Adrenal gland (tissue), 12 donors: ENCODE data around the gene RCAN1. TPM values are rescaled to one million over a fixed set of nuclear protein-coding genes. Genes with fewer than 3 reads are reported as not detected.

Experiments used
- DNase-seq, 7 donors: peaks; one replicate each; pipeline ENCODE4 v3.0.0-alpha.2; 2019 to 2020
- H3K27ac ChIP-seq, 5 donors: fragments of 200-600 bp; sonication (generic) in 4 of 5; 1 replicate in 3 of 5; 2 replicates in 2 of 5; pipeline versions ENCODE4 v1.5.1 to v1.8.0; 2016 to 2020; ENCODE audit warnings: mild to moderate bottlenecking in 1 of 5
- H3K27me3 ChIP-seq: fragments of 200-600 bp; 2 replicates; pipeline ENCODE4 v1.8.0; 2021
- H3K36me3 ChIP-seq, 2 donors: fragments of 200-600 bp; replicated peaks in 1 of 2; 1 replicate in 1 of 2; 2 replicates in 1 of 2; pipeline versions ENCODE4 v1.5.1 to v1.8.0; 2018 to 2022
- H3K4me1 ChIP-seq, 2 donors: fragments of 200-600 bp; replicated peaks in 1 of 2; 1 replicate in 1 of 2; 2 replicates in 1 of 2; pipeline versions ENCODE4 v1.5.1 to v1.8.0; 2018 to 2021
- H3K4me3 ChIP-seq, 4 donors: fragments of 200-600 bp; sonication (generic) in 3 of 4; one replicate each; pipeline ENCODE4 v1.5.1; 2016 to 2018
- H3K9me3 ChIP-seq, 3 donors: fragments of 200-600 bp; sonication (generic) in 1 of 3; replicated peaks in 1 of 3; 1 replicate in 2 of 3; 2 replicates in 1 of 3; pipeline versions ENCODE4 v1.5.1 to v1.8.0; 2016 to 2021
- POLR2A ChIP-seq, 2 donors: fragments of 450-650 bp; IDR thresholded peaks; one replicate each; pipeline ENCODE4 v1.6.1; 2017; ENCODE audit warnings: antibody characterized with exemption in 2 of 2, mild to moderate bottlenecking in 2 of 2, moderate library complexity in 1 of 2
- WGBS, 4 donors: extraction: QIAGEN DNeasy Blood & Tissue Kit in 2 of 4; methylation state at CpG; one replicate each; pipeline versions ENCODE4 v1.1.5 to v1.1.7; 2013 to 2017; 5-methylcytosine and 5-hydroxymethylcytosine counted together
- intact Hi-C, 2 donors: fragments of 100-400 bp; cut with DNase I; formaldehyde crosslinking; loops; one replicate each; pipeline versions ENCODE4 v1.14.1 to v1.15.0; 2022 to 2023
- polyA plus RNA-seq, 3 donors: library from polyadenylated mRNA; stranded (reverse); fragments of 200-250 nt in 2 of 3; fragments of 350-450 nt in 1 of 3; fragmentation: Illumina TruSeq in 1 of 3; extraction: RNeasy Lipid Tissue Mini Kit (QIAGEN cat#74804) in 1 of 3; gene quantifications; one replicate each; pipeline ENCODE4 v1.2.3, GENCODE V29; 2013 to 2014
- total RNA-seq, 9 donors: library from RNA; depleted of rRNA in 4 of 9; stranded (reverse); fragments of >200 nt in 4 of 9; fragments of 120-200 nt in 1 of 9; fragmentation: NEBNext Ultra II Directional in 1 of 9; extraction: Animal tissue kit (Norgen Biotek cat#: 25700) in 1 of 9; gene quantifications; one replicate each; pipeline versions ENCODE4 v1.1.0 to v1.2.4, GENCODE V29; 2013 to 2023
- TF ChIP-seq, protein P1 (sequence below), 6 experiments: fragments of 450-650 bp in 4 of 6; fragments of 200-600 bp in 2 of 6; sonication (generic) in 1 of 6; IDR thresholded peaks; 1 replicate in 5 of 6; 2 replicates in 1 of 6; pipeline versions ENCODE4 v1.5.1 to v1.8.0; 2016 to 2021; ENCODE audit warnings: antibody characterized with exemption in 6 of 6, mild to moderate bottlenecking in 2 of 6, moderate library complexity in 1 of 6
- donor health status: healthy with polysubstance abuse.
- donor health status: Bipolar disorder and iron deficiency.
- donor health status: DM: yes; HTN: yes; CAD: no.
- donor health status: DM: no; HTN: no; CAD: no.
- donor health status: DM: no; HTN: no; CAD: no.
- donor health status: DM: yes; HTN: yes; CAD: no.

RCAN1 gene
- total and polyA plus RNA-seq, 12 donors, result 11.5 to 74.4 (median 23.4) TPM

DNA sequence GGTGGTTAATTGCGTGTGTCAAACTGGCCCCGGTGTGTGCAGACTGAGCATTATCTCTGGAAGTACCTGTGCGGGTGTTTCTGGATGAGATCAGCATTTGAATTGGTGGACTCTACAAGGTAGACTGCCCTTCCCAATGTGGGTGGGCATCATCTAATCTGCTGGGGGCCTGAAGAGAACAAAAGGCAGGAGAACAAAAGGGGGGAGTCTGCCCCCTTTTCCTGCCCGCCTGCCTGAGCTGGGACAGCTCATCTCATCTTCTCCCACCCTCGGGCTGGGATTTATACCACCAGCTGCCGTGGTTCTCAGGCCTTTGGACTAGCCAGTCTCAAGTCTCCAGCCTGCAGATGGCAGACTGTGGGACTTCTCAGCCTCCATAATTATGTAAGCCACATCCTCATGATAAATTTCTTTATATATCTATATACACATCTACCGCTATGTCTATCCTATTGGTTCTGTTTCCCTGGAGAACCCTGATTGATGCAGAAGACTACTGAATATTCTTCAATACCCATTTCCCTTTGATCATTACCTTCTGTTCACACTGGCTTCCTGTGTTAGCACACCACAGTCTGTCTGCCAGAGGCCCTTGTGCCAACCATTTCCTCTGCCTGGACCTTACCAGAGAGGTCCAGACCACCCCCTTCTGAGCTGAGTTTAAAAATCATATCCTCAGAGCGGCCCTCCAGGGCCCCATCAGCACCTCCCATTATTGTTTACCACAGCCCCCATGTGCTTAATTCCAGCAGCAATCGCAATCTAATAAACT is 25.2 kb downstream of the RCAN1 start:
- intact Hi-C loops, result no loop called here
- DNase-seq, result no peak
- H3K9me3 ChIP-seq, result peaks cover 0 to 8% (median 0%) of the 10 kb centered on the region in 3 donors
- H3K4me3 ChIP-seq, result no peak overlapping the region
- H3K27me3 ChIP-seq, result no peaks in the 10 kb centered on the region
- no peaks in the 10 kb centered on the region for H3K36me3 ChIP-seq
- H3K27ac ChIP-seq, result no peak overlapping the region
- TF ChIP-seq, protein P1, sequence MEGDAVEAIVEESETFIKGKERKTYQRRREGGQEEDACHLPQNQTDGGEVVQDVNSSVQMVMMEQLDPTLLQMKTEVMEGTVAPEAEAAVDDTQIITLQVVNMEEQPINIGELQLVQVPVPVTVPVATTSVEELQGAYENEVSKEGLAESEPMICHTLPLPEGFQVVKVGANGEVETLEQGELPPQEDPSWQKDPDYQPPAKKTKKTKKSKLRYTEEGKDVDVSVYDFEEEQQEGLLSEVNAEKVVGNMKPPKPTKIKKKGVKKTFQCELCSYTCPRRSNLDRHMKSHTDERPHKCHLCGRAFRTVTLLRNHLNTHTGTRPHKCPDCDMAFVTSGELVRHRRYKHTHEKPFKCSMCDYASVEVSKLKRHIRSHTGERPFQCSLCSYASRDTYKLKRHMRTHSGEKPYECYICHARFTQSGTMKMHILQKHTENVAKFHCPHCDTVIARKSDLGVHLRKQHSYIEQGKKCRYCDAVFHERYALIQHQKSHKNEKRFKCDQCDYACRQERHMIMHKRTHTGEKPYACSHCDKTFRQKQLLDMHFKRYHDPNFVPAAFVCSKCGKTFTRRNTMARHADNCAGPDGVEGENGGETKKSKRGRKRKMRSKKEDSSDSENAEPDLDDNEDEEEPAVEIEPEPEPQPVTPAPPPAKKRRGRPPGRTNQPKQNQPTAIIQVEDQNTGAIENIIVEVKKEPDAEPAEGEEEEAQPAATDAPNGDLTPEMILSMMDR (IDR thresholded peaks at IDR 0.05), result no peak
- no peak for TF ChIP-seq POLR2A (IDR thresholded peaks at IDR 0.05)
- WGBS, 4 donors, result 89 to 94% (median 94%) methylated on average over 9 of the region's 9 CpGs
- peaks cover 8 to 14% of the 10 kb centered on the region in 2 donors for H3K4me1 ChIP-seq

DNA sequence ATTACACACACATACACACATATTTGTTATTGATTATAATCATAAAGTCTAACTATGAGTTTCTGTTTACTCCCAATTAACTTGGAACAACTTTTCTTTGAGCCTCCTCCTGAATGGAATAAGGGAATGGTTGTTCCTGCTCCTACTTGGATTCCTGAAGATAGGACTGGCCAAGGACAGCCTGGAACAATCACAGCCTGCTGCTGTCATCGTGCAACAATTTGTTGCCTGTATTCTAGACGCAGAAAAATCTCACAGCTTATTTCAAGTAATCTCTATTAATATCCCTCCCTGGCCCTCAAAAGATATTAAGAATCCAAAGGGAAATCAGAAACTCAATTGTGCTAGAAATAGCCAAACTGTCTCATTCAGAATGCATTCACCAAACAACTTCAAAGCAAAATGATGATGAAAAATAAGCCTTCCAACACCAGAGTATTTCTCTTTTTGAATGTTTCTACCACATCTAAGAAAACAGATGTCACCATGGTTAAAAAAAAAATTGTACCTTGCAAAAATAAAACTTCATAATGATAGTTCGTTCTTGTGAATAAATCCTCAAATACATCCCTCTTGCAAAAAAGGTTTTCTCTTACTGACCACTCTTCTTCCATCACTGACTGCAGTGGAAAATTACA is 30.9 kb downstream of the RCAN1 start:
- H3K27ac ChIP-seq, result no peak overlapping the region
- TF ChIP-seq POLR2A (IDR thresholded peaks at IDR 0.05), result no peak
- TF ChIP-seq, protein P1 (IDR thresholded peaks at IDR 0.05), result no peak
- peaks cover 0 to 23% of the 10 kb centered on the region in 2 donors for H3K4me1 ChIP-seq
- WGBS, 4 donors, result 47 to 69% (median 59%) methylated on average over 3 of the region's 3 CpGs
- no peak overlapping the region for H3K4me3 ChIP-seq
- DNase-seq, result no peak
- intact Hi-C loops, result no loop called here
- no peaks in the 10 kb centered on the region for H3K27me3 ChIP-seq
- peaks cover 0 to 8% (median 0%) of the 10 kb centered on the region in 3 donors for H3K9me3 ChIP-seq
- no peaks in the 10 kb centered on the region for H3K36me3 ChIP-seq

DNA sequence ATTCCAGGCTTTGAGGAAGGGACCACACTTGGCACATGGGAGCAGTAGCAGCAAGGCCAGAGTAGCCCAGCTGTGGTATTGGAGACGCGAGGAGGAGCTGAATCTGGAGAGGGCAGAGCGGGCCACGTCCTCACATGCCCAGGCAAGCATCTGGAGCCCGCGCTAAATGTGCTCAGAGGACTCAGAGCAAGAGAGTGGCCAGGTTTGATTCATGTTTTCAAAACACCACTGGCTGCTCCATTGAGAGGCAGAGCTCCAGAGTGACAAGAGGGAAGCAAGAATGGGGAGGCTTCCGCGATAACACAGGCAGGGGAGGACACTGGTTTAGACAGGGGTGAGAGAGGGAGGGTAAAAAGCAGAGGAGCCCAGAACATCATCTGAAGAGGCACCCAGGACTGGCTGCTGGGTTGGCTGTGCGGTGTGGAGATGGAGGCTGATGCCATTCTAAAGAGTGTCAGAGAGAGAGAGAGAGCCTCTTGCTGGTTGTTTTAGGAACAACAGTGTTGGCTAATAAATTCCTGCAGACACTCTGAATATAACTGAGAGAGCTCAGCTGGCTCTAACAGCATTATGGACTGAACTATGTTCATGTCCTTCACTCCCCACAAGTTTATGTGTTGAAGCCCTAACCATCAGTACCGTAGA is 32.3 kb downstream of the RCAN1 start:
- Histone ChIP-seq H3K4me3 (no peak overlapping the region), H3K4me1 (peaks cover 0 to 23% of the 10 kb centered on the region in 2 donors), H3K9me3 (peaks cover 0 to 8% (median 0%) of the 10 kb centered on the region in 3 donors), H3K27ac (no peak overlapping the region), H3K27me3 (no peaks in the 10 kb centered on the region), H3K36me3 (no peaks in the 10 kb centered on the region)
- WGBS, 4 donors, result 92 to 94% (median 93%) methylated on average over 10 of the region's 10 CpGs
- no peak for TF ChIP-seq POLR2A (IDR thresholded peaks at IDR 0.05)
- TF ChIP-seq, protein P1 (IDR thresholded peaks at IDR 0.05), result peak in 4 of 6 experiments; percentile 34 to 56 (median 38)
- no peak for DNase-seq
- intact Hi-C loops, result no loop called here

DNA sequence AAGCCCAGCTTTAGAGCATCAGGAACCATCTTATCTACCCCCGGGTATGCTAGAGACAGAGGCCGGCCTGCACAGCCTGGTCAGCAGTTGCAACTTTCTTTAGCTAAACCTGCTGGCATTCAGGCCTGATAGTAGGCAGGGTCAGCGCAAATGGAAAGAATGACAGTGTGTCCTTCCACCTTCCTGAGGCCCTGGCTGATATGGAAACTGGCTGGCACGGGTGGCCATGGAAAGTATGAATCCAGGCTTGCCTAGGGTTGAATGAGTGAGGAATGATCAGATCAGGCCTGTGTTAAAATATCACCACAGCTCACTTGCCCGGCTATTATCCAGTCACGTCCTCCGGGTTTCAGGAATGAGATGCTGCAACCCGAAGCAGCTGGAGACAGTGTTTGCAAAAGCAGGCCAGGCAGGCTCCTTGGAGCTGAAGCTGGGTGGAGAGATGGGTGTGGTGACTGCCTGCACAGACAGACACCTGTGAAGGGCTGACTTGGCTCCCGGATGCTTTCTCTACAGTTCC is 34.7 kb downstream of the RCAN1 start:
- DNase-seq, result peak; percentile 60 to 96 (median 75)
- Histone ChIP-seq H3K9me3 (no peaks in the 10 kb centered on the region), H3K4me3 (no peak overlapping the region), H3K36me3 (no peaks in the 10 kb centered on the region), H3K27ac (peak overlapping the region in 3 of 5 donors; percentile 14 to 88 (median 77)), H3K27me3 (no peaks in the 10 kb centered on the region), H3K4me1 (peaks cover 0 to 23% of the 10 kb centered on the region in 2 donors)
- 63 to 75% (median 72%) methylated on average over 7 to 9 of the region's 9 CpGs for WGBS, 4 donors
- TF ChIP-seq, protein P1 (IDR thresholded peaks at IDR 0.05), result no peak
- TF ChIP-seq POLR2A (IDR thresholded peaks at IDR 0.05), result no peak
- intact Hi-C loops, result no loop called here
